HG03354 (cell line): Measurements from ENCODE around the gene NUDT7.

Source experiments
- ATAC-seq: cut with Tn5 transposase; IDR thresholded peaks from one replicate; pipeline ENCODE4 v1.9.1; 2021; ENCODE audit warnings: mild to moderate bottlenecking; ENCODE audit not compliant: unreplicated experiment, poor library complexity, severe bottlenecking

Gene NUDT7

GRCh38 chr16:77722309-77723107 lies at the start of gene NUDT7:
Gene NUDT7 (plus strand): TSS chr16:77722514. CDS start chr16:77722583, 69 bp downstream.
- peak; percentile 89 for ATAC-seq

DNA sequence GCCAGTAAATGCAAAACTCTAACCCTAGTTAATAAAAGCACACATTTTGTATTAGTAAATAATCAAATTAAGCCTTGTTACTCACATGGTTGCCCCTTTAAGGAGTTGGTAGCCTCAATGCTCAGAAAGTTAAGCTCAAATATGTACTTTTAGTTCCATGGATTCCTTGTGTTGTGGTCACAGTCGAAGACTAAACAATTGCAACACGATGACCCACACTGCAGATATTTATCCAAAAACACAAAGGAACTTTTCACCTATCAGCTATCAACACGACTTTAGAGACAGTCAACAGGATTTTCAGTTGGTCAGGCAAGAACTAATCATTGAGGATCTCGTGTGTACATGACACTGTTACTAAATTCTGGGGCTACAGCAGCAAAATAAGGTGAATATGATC lies 47.4 kb upstream of the NUDT7 start:
- ATAC-seq, result no peak

GRCh38 chr16:77675464-77676324 lies 46.6 kb upstream of the NUDT7 start:
- peak; percentile 82 for ATAC-seq

DNA sequence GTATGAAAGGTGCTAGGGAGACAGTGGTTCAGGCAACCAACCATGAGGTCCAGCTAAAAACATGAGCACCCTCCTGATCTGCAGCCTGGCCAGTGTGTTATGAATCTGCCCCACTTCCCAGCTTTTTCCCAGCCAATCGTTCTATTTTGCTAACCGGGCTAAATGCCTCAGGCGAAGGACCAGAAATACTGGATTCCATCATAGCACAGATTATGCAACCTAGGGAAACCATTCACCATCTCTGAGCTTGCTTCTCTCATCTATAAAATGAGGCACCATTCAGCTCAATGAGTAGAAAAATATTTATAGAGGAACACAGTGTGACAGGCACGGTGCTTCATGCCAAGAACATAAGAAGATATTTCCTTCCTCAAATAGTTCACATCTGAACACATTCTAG lies 45.2 kb upstream of the NUDT7 start:
- ATAC-seq, result no peak

GRCh38 chr16:77679391-77679790 lies 42.9 kb upstream of the NUDT7 start:
- ATAC-seq, result no peak

GRCh38 chr16:77679901-77680300 lies 42.4 kb upstream of the NUDT7 start:
- ATAC-seq, result peak; percentile 62

DNA sequence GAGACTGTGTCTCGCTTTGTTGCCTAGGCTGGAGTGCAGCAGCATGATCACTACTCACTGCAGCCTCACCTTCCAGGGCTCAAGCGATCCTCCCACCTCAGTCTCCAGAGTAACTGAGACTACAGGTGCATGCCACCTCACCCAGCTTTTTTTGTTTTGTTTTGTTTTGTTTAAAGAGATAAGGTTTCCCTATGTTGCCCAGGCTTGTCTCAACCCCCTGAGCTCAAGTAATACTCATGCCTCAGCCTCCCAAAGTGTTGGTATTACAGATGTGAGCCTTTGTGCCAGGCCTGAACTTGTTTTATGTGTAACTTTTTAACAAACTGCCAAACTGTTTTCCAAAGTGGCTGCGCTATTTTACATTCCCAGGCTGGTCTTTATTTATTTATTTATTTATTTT lies 41.8 kb upstream of the NUDT7 start:
- ATAC-seq, result no peak

DNA sequence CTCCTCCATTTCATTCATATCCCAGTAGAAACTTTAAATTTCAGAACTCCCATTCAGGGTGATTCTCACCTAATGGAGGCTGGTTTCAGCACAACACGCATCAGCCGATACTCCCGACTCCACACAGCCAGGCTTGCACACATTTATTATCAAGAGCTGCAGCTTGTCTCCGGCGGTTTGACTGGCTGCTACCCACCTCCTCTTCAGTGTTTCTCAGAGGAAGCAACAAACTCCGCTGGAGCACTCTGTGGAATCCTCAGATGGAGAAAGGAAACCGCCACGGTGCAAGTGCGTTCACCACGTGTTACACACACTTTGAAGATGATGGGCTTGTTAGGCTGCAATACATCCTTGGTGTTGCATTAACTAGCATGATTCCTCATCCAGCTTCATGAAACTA lies 39.7 kb upstream of the NUDT7 start:
- no peak for ATAC-seq

GRCh38 chr16:77683397-77684180 lies 38.7 kb upstream of the NUDT7 start:
- no peak for ATAC-seq

GRCh38 chr16:77684181-77684526 lies 38.2 kb upstream of the NUDT7 start:
- no peak for ATAC-seq

- ATAC-seq, result no peak
These were observed 35.9 kb upstream of the NUDT7 start for GRCh38 chr16:77686385-77686784.

- no peak for ATAC-seq
These were observed 32.3 kb upstream of the NUDT7 start for GRCh38 chr16:77689971-77690370.

DNA sequence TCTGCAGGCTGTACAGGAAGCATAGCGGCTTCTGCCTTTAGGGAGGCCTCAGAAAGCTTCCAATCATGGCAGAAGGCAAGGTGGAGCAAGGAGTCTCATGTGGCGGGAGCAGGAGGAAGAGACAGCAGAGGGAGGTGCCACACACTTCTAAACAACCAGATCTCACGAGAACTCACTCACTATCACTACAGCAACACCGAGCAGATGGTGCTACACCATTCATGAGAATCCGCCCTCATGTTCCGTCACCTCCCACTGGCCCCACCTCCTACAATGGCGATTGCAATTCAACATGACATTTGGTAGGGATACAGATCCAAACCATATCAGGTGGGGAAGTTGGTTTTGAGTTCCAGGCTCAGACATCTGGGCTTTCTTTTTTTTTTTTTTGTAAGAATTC lies 31.9 kb upstream of the NUDT7 start:
- no peak for ATAC-seq

DNA sequence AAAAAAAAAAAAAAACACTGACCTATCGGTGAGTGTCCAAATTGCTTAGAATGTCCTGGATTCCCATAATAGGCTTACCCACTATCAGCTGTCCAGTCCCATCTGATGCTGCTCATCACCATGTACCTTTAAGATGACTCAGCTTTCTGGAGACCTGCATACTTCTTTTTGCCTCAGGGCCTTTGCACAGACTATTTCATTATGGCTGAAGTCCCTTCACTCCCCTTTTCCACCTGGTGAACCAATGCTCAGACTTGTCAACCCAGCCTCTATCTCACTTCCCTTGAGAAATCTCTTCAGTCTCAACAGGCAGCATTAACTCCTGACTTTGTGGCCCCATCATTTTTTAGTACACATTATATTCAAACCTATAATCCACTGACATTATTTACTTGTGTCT lies 29.7 kb upstream of the NUDT7 start:
- no peak for ATAC-seq

DNA sequence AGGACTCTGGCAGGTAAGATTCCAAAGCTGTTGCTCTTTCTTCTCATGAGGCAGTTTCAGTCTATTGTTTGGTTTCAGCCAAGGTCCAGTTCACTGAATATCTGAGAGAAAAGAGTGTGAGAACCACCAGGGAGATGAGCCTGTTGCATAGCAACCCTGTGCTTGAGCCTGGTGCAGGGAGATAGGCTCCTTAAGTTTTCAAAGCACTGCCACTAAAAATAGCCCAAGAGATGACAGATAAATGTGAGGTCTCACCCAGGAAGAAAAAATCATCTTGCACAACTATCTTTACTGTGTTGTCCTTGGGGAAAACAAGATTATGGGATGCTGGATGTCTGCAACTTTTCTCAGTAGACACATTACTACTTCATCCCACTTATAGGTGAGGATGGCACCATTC lies 26.2 kb upstream of the NUDT7 start:
- no peak for ATAC-seq

DNA sequence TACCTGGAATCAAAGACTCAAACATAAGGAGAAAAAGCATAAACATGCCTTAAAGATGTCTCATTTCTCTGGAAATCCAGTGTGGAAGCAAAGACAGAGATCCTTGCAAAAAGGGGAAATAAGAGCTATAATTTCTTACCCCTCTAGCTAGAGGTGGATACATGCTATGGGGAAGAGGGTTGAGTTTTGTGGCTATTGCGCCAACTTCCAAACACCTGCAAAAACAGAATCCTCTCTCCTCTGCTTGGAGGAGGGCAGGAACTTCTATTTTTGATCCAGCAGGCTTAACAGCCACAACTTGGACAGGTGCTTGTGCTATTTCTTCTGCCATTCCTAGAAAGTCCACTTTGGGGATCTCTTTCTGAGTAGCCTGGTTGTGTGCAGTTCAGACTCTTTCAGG lies 21.5 kb upstream of the NUDT7 start:
- no peak for ATAC-seq

DNA sequence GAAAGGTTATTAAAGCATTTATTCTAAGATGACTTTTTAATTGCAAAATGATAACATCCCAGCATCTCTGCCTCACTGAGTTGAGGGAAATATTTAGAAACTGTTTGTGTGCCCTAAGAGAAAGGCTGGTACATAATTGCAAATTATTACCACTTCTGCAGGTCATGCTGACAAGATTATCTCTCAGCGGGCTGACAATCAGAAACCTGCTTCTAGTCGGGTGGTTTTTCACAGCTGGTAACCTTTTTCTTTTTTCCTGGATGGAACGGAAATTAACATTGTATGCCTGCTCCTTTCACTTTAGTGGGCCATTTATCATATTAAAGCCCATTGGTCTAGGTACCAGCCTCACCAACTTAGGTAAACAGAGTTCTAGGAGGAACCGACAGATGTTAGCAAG lies 17.0 kb upstream of the NUDT7 start:
- ATAC-seq, result no peak

GRCh38 chr16:77711179-77711578 lies 11.1 kb upstream of the NUDT7 start:
- ATAC-seq, result no peak

GRCh38 chr16:77711775-77712174 lies 10.5 kb upstream of the NUDT7 start:
- no peak for ATAC-seq

DNA sequence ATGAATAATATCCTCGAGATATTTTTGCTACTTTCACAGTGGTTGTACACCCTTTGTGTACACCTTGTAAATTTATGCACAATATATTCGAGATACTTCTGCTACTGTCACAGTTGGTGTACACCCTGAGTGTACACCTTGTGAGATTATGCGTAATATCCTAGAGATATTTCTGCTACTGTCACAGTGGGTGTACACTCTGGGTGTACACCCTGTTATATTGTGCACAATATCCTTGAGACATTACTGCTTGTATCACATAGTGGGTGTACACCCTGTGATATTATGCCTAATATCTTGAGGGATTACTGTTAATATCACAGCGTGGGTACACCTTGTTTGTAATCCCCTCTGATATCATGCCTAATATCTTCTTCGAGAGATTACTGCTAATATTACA lies 7.2 kb upstream of the NUDT7 start:
- no peak for ATAC-seq
